Stimulated activated CD8-positive, alpha-beta memory T cell treated with anti-CD3 and anti-CD28 coated beads, Interleukin-7, amount 100 ng/mL, for 24 hours (primary cell): Measurements from ENCODE around the gene LRPAP1.

Experiments used
- DNase-seq: peaks from one replicate; pipeline ENCODE4 v3.0.0-alpha.2; 2020; ENCODE audit warnings: low read depth

LRPAP1 gene

DNA sequence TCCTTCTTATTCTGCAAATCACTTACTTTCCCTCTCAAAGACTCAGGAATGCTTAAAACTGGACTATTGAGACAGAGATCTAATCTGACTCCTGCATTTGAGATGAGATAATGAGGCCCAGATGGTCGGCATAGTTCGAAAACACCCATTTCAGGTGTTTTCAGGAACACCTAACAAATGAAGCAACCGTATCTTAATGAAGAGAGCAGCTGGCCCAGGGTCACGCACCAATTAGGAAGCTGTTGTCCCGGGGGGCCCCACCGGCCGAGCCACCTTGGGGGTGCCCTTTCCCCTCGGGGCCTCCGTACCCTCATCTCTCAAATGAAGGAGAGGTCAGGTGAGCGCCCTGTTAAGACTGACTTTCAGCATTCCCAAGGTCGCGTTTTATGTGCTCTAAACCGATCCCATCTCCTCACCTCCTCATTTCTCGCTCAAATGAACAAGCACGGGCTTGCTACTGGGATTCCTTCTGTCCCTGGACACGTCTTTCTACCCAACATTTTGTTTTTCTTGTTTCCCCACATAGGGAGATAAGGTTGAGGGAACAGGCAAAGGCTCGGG, 824 bp downstream of the LRPAP1 start:
- no peak for DNase-seq

DNA sequence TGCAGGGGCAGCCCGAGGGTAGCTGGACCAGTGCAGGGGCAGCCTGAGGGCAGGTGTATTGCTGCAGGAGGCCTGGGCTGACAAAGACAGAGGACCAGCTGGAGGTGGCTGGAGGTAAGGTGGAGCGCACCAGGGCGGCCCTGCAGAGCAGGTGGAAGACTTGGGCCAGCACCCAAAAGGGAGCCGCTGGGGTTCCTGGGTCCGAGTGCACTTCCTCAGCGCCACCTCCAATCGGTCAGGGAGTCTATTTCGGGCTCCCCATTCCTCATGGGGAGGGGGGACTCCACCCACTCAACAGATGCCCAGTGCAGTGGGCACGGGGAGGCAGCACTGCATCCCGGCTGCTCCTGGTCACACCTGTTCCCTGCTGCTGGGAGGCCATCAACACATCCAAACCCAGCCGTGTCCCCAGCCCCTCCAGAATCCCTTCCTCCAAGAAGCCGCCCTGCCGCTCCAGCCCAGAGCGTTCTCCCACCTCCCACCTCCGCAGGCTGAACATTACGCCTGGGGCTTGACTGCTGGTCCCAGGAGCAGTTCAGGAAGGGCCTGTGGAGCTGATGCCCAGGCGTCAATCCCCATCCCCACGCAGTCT, 1.5 kb downstream of the LRPAP1 start:
- no peak for DNase-seq

DNA sequence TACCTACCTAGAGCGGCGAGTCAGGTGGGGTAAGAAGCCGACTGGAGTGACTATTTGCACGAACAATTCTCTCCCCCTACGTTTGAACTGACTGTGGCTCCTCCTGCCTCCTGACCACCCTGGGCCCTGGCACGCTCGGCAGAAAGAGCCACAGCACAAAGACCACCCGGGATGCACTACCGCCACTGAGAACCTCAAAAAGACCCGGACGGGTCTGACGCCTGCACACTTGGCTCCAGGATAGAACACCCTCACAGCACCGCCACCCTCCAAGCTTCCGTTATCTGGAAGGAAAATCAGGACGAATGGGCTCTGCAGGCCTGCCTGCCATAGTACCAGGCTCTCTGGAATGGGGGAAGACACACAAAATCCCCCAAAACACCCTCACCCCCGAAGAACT, 2.2 kb downstream of the LRPAP1 start:
- no peak for DNase-seq

DNA sequence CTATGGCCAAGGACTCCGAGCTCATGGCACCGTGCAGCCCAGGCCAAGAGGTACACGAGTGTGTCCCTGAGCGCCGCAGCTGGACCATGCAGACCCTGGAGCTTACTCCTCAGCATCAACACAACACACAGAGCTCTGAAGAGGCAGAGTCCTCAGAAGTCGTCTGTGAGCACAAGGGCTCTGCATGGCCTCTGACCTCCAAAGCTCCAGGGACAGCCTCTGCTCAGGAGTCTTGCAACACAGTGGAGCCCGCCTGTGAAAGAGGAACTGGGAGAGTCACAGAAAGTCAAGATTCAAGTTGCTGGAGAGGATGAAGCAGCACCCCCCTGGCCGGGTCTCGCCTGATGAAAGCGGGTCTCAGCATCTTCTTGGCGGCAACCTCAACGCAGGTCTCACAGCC, 2.9 kb downstream of the LRPAP1 start:
- no peak for DNase-seq

DNA sequence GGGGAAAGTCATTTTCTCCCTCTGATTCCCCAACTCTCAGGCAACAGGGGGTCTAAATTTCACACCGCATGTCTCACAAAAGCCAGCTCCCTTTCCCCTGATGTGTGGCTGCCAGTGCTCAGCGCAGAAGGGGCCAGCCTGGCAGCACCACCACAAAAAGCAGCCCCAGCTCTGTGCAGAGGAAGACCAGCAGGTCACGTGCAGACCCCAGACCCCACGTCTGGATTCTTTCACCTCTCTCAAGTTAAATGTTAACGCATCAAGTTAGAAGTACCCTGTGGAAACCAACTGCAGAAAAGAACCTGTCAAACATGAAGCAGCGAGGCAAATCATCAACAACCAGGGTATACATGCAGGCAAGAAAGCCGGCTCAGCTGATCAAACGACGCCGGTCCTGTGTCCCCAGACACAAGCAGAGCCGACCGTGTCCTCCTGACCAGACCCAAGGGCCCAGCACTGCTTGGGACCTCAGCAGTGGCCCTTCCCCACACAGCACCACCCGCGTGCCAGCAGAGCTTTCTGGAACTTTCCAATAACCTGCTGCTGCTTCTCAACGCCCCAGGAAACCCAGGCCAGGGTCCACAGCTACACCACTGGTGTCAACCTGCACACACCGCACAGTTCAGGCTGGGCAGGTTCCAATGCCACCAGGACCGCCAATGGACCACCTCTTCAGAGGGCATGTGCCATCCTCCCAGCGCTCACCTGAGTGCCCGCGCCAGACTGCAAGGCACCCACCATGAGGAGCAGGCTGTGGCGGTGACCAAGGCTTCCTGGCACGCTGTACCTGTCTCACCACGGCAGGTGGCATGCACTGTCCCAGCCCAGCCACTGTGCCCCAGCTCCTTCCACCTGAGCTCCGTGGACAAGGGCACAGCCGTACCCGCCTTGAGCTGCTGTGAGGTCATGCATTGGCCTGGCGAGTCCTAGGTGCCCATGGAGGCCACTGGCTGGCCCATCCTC, 4.0 kb downstream of the LRPAP1 start:
- no peak for DNase-seq

DNA sequence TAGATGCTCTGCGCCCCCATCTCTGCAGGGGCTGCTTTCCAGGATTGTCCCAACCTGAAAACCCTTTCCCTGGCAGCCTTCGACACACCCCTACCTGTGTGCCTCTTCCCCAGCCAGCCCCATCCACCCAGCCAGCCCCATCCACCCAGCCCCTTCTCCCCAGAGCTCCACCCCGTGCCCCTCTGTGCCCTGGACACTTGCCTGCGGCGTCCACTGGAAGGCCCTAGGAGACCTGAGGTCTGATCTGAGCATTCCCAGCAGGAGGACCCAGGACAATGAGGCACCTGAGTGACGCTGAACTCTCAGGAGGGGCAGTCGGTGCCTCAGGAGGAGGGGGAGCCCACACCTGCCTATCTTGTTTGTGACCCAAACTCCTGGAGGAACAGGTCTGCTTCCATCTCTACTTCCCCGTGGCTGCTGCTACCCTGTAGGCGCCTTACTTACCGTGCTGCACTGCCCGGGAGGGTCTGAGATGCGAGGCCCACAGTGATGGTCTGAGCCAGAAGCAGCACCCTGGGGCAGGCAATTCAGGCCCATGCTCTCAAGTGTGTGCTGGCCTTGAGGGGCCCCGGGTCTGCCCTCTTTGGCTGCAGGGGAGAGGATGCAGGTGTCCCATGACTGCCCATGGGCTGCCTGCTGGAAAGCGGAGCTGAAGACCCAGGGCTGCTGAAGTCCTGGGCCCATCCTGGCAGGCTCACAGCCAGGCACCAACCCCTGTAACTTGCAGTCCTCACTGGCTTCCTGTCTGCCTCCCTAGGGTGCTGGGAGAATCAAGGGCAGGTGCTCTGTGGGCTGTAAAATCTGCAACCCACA, 4.9 kb downstream of the LRPAP1 start:
- no peak for DNase-seq

DNA sequence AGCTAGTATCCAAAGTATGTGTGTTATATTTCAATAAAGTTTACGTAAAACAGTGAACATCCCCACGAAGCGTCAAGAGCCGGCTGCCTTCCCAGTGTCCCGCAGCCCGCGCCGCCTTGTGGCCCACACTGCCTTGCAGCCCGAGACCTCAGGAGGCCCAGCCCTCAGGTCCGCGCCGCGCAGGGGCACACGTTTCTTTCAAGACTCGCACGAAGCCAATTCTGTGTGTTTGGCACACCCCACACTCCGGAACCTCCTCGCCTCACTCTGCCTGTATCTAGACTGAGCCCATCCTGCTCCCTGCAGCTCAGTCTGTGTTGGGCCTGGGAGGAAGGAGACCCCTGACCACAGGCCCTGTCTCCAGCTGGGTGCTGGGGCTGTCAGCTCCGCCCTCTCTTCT, 5.8 kb downstream of the LRPAP1 start:
- DNase-seq = no peak

DNA sequence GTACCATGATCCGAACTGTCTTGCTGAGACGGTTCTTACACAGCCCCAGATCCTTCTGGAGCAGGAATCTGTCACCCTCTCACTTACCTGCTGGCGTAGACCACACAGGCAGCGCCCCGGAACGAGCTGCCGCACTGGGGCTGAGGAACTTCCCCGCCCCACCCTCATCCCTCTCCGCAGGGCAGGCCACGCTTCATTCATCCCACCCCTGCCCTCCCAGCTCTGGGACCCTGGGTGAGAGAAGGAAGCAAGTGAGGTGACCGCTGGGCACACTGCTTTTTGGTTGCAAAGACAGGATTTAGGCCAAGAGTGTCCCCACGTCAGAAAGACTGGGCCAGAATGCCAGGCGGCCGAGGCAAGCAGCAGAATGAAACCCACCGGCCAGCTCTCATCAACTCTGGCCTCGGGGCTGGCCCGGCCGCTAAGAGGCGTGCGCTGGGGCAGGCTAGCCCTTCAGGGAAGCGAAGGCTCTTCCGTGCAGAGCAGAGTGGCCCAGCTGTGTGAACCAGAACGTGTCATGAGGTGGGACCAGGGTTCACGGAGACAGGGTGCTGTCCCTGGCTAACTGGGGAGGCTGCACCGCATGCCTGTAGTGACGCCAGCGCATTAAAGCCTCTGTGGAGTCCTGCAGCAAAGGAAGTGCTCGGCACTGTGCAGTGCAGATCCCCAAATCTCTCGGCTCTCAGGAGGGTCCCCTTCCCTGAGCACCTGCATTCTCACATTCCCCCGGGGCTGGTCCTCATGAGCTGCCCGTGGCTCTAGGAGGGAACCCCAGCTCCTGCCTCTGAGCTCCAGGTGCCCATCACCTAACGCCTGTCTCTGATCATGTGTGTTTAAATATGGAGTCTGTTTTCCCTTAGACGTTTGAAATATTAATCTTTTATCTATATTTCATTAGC, 6.4 kb downstream of the LRPAP1 start:
- no peak for DNase-seq

DNA sequence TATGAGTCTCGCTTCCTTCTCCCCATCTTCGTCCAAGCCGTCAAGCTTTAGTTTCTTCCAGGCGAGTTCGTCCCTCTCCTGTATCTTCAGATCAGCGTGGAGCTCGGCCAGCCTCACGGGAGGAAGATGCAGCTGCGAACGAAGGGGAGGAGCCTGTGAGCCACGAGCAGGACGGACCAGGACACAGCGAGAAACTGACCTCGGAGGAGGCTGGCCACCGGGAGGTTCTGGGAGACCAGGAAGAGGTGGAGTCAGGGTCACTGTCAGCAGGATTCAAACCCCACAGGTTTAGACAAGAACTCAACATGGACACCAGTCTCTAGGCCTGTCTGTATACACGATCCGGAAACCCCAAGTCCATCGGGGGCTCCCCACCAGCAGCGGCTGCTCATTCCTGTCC, 7.3 kb downstream of the LRPAP1 start:
- DNase-seq = no peak

DNA sequence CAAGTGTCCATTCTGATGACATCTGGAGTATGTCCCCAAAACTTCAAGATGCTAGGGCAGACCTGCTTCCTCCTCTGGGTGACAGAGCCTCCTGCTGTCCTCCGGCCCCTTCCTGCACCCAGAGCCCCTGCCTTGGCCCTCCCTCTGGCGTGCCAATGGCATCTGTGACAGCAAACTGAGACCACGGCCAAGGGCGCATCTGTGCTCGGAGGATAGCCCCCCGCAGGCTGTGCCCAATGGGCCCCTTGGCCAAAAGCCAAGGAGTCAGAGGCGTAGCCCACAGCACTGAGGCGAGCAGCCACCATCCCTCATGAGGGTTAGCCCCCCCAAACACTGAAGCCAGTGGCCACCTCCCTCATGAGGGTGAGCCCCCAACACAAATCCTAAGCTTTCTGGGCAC, 7.9 kb downstream of the LRPAP1 start:
- DNase-seq = no peak

DNA sequence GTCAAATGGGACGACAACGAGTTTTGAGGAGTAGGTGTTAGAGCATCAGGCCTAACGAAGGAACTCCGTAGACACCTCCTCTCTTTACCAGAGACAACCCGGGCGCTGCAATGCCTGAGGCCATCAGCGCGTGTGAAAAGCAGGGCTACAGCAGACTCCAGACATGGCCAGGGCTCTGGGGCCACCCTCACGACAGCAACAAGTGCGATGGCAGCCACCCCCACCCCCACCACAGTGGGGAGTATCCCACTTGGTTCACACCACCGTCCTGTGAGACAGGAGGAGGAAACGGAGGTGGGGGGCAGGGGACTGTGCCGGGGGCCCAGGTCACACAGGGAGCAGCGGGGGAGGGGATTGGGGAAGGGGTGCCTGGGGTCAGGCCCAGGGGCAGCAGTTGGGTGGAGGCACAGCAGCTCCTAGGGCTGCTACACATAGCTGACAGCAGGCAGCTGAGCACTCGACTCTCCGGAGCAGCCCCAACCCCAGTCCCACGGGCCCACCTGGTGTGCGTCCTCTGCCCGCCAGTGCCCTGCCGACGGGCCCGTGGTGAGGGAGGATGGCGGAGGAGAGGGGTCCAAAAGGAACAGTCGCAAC, 8.5 kb downstream of the LRPAP1 start:
- no peak for DNase-seq

DNA sequence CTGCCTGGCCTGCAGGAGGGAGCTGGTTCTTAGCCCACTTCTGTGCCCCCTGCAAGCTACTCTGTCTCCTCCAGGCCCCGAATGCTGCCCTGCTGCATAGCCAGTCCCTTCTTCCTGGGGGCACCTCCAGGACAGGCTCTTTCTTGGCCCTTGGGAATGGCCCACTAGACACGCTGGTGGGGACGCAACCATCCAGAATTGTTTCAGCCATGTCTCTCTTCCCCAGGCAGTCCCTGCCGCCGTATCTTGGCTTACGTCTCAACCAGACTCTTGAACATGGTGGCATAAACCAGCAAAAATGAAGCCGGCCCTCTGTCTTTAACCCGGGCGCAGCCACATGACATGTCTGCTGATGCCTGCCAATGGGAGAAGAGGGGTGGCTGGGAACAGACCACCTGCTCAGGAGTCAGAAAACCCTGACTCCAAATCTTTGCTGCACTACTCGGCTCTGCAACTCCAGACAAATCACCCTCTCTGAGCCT, 9.0 kb downstream of the LRPAP1 start:
- no peak for DNase-seq

DNA sequence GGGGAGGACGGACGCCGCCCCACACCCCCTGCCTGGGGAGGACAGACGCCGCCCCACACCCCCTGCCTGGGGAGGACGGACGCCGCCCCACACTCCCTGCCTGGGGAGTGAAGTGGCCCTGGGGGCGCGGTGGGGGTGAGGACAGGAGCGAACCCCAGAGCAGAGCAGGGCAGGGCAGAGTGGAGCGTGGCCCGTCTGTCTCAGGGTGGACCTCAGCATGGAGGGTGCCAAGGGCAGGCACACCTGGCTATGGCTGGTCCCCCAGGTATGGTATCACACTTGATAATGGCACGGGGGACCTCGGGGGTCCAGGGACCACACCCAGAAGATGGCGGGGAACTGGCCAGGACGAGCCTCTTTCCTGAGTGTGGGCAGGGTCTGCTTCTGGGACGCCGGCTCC, 9.6 kb downstream of the LRPAP1 start:
- DNase-seq = no peak

DNA sequence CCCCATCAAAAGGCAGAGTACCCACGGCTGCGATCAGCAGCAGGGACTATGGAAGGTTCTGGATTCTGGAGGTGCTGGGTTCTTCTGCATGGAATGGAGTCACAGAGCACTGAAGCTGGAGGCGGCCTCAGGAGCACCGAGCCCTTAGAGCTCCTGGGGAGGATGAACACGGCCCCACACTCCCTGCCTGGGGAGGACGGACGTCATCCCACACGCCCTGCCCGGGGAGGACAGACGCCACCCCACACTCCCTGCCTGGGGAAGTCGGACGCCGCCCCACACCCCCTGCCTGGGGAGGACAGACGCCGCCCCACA, 9.9 kb downstream of the LRPAP1 start:
- DNase-seq = no peak

DNA sequence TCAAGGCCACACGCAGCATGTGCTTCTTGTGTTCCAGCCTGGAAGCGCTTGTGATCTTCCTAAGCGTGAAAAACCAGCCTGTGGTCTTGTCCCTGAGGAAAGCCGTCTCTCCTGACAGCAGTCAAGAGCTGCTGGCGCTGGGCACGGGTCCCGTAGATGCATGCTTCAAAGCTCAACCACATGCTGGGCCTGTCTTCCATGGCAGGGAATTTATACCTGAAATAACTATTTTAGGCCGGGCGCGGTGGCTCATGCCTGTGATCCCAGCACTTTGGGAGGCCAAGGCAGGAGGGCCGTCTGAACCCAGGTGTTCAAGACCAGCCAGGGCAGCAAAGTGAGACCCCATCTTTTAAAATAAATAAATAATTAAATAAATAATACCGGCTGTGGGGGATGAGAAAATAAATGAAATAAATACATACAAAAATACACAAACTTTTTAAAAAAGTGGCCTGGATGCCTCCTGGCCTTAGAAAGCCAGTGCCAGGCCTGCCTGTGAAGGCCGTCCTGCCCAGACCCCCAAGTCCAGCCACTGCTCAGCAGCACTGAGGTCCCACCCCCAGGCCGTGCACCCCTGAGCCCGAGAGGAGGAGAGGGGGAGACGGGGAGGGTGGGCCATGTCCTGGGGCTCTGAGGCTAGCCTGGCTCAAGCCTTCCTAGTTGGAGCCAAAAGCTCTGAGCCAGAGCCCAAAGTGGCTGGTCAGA, 10.4 kb downstream of the LRPAP1 start:
- DNase-seq = no peak

DNA sequence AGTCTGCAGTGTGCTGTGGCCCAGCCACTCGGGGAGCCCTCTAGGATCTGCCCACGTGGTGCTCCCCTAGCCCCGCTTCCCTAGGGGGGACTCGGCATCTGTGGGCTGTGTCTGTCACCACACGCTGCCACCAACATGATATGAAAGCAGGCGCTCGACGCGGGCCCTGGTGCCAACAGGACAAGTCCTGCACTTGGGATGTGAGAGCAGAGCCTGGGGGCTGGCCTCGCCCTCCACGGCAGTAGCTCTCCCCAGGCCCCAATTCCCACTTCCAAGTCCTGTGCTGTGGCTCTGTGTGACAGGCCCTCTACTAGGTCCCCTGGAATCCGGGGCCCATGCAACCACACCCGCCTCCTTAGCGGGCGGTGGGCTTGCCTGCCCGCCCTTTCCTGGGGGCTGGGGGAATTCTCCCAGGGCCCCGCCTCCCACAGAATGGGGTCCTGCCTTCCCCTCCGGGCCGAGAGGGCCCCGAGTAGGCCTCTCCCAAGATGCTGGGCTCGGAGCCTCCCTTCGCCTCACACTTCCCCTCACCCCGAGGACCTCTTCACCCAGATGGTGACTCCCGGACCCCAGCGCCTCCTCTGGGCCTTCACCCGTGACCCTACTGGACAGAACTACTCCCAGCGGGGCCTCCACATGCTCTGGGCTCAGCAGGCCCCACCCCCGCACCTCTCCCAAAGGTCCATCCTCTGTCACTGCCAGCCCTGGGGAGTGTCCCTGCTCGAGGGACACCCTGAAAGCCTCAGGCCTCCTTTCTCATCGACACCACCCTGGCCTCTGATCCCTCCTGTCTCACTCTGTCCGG, 11.2 kb downstream of the LRPAP1 start:
- DNase-seq = no peak

DNA sequence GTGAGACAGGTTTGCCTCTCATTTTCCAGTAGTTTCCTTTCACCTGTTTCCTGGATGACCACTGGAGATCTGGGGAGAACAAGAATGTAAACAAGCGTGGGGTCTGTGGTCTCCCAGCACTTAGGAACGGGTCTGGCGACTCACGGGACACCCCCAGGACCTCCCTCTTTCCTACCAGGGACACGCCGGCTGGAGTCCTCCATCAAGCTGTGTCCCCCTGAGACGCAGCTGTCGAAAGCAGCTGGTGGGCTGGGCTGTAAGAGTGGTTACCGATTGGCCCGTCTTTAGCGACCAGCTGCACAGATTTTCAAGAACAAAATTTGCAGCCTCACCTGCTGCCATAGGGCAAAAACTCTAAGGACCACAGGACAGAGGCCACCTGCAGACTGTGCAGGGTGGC, 11.9 kb downstream of the LRPAP1 start:
- no peak for DNase-seq

DNA sequence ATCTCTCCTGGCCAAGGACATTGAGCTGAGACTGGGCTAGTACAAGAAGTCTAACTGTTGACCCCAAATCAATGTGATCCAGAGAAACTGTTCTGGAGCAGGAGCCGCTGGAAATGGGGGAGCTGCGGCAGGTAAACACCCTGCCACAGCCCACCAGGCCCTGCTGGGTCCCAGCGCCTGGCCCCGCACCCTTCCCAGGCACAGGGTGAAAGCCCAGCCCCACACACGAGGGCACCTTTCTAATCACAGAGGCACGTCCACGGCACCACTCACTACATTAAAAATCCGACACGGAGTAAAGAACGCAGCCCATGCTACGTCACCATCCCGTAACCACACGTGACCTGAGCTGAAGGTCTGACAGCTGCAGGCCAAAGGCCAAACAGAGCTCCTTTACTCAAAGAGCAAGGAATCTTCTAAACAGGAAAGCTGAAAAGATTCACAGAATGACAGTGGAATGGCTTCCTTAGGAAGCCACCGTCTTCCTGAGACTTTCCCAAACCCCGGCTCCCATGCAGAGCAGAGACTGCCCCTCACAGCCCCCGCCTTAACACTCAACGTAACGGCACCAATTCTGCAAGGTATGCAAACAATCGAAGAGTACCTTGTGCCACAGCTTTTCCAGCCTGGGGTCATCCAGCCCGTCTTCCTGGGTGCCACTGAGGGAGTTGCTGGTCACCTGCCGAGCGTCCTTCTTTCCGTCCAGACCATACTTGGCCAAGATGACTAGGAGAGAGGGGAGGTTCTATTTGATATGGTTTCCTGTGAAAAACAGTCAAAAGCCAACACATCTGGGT, 12.6 kb downstream of the LRPAP1 start:
- no peak for DNase-seq

DNA sequence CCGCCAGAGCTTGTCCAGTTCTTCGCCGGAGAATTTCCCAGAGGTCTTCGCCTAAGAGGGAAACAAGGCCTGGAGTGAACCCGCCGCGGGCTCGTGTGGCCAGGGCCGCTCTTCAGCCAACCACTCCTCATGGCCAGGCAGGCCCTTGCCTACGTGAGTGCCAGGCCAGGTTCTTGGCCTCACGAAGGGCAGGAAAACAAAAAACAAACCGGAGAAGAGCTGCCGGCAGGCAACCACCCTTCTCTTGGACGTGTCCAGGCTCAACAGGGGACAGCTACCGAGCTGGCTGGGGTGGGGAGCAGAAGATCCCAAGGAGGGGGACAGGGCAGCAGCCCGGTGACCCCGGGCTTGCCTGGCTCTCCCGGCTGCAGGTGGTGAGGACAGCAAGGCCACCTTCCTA, 13.3 kb downstream of the LRPAP1 start:
- DNase-seq = no peak
